H1 (cell line): ENCODE measurements around the gene CD247. TPM values are rescaled to one million over a fixed set of nuclear protein-coding genes. Genes with fewer than 3 reads are reported as not detected.

Experiments used
- EP300 ChIP-seq, 2 experiments: IDR thresholded peaks; 1 replicate in 1 of 2; 2 replicates in 1 of 2; pipeline ENCODE4 v1.6.1; 2011 to 2012; ENCODE audit warnings: low read depth in 2 of 2, low read length in 2 of 2, mild to moderate bottlenecking in 2 of 2, borderline replicate concordance in 1 of 2, inconsistent platforms in 1 of 2, moderate library complexity in 1 of 2
- SAP30 ChIP-seq: fragments of 300-600 bp; sonication (generic); IDR thresholded peaks from 2 replicates; pipeline ENCODE4 v1.7.1; 2012; ENCODE audit warnings: low read length, moderate library complexity, mild to moderate bottlenecking, inconsistent platforms; ENCODE audit not compliant: insufficient read depth, insufficient replicate concordance
- SP2 ChIP-seq: IDR thresholded peaks from 2 replicates; pipeline ENCODE4 v1.6.1; 2012; ENCODE audit warnings: mild to moderate bottlenecking, low read length, inconsistent platforms
- polyA plus RNA-seq, 7 experiments: library from polyadenylated mRNA; depleted of rRNA in 3 of 7; stranded (reverse) in 5 of 7; unstranded in 2 of 7; fragments of >200 nt in 5 of 7; fragments of 200-250 nt in 2 of 7; gene quantifications; 1 replicate in 5 of 7; 2 replicates in 1 of 7; 4 replicates in 1 of 7; pipeline versions ENCODE4 v1.2.1 to v1.2.3, GENCODE V29; 2011 to 2013; ENCODE audit warnings: missing spikeins in 2 of 7, mixed read lengths in 2 of 7
- total RNA-seq: library from RNA; stranded (reverse); fragmentation: NEBNext Ultra II Directional; extraction: Animal tissue kit (Norgen Biotek cat#: 25700); gene quantifications from 2 replicates; pipeline ENCODE4 v1.2.1, GENCODE V29; 2021
- TF ChIP-seq, protein P1 (sequence below): IDR thresholded peaks from 2 replicates; pipeline ENCODE4 v1.6.1; 2012; ENCODE audit warnings: inconsistent platforms
- TF ChIP-seq, protein P2 (sequence below): fragments of 300-600 bp; sonication (generic); IDR thresholded peaks from 2 replicates; pipeline ENCODE4 v1.7.1; 2012; ENCODE audit warnings: low read length, moderate library complexity, mild to moderate bottlenecking, inconsistent platforms; ENCODE audit not compliant: insufficient replicate concordance

CD247 gene
- total and polyA plus RNA-seq, 2 of the 8 experiments (the other 6 are each of a cell fraction or from before 2014, with no cell fraction given): 2.0 to 2.2 TPM

DNA sequence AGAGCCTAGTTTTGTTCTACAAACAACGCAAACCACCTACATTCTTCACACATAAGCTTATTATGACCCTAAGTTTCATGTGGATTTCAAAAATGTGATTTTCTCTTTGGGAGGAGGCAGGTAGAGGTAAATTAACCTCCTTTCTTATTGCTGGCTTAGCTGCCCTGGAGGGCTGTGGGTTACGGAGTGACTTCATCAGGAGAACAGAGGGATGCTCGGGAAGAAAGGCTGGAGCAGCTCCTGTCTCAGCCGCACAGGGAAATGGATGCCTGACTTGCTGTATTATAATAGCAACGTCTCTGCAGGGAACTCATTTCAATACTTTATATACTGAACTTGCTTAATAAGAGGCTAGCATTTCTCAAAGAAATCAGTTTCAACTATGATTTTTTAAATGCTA, 49.3 kb upstream of the CD247 start (continued):
- no peak for TF ChIP-seq EP300 (IDR thresholded peaks at IDR 0.05; ENCODE audit: borderline replicate concordance in 1 of 2, low read depth in 2 of 2, low read length in 2 of 2)
- TF ChIP-seq, protein P1, sequence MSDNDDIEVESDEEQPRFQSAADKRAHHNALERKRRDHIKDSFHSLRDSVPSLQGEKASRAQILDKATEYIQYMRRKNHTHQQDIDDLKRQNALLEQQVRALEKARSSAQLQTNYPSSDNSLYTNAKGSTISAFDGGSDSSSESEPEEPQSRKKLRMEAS: no peak
- no peak for TF ChIP-seq SP2
- no peak for TF ChIP-seq SAP30
- TF ChIP-seq, protein P2, sequence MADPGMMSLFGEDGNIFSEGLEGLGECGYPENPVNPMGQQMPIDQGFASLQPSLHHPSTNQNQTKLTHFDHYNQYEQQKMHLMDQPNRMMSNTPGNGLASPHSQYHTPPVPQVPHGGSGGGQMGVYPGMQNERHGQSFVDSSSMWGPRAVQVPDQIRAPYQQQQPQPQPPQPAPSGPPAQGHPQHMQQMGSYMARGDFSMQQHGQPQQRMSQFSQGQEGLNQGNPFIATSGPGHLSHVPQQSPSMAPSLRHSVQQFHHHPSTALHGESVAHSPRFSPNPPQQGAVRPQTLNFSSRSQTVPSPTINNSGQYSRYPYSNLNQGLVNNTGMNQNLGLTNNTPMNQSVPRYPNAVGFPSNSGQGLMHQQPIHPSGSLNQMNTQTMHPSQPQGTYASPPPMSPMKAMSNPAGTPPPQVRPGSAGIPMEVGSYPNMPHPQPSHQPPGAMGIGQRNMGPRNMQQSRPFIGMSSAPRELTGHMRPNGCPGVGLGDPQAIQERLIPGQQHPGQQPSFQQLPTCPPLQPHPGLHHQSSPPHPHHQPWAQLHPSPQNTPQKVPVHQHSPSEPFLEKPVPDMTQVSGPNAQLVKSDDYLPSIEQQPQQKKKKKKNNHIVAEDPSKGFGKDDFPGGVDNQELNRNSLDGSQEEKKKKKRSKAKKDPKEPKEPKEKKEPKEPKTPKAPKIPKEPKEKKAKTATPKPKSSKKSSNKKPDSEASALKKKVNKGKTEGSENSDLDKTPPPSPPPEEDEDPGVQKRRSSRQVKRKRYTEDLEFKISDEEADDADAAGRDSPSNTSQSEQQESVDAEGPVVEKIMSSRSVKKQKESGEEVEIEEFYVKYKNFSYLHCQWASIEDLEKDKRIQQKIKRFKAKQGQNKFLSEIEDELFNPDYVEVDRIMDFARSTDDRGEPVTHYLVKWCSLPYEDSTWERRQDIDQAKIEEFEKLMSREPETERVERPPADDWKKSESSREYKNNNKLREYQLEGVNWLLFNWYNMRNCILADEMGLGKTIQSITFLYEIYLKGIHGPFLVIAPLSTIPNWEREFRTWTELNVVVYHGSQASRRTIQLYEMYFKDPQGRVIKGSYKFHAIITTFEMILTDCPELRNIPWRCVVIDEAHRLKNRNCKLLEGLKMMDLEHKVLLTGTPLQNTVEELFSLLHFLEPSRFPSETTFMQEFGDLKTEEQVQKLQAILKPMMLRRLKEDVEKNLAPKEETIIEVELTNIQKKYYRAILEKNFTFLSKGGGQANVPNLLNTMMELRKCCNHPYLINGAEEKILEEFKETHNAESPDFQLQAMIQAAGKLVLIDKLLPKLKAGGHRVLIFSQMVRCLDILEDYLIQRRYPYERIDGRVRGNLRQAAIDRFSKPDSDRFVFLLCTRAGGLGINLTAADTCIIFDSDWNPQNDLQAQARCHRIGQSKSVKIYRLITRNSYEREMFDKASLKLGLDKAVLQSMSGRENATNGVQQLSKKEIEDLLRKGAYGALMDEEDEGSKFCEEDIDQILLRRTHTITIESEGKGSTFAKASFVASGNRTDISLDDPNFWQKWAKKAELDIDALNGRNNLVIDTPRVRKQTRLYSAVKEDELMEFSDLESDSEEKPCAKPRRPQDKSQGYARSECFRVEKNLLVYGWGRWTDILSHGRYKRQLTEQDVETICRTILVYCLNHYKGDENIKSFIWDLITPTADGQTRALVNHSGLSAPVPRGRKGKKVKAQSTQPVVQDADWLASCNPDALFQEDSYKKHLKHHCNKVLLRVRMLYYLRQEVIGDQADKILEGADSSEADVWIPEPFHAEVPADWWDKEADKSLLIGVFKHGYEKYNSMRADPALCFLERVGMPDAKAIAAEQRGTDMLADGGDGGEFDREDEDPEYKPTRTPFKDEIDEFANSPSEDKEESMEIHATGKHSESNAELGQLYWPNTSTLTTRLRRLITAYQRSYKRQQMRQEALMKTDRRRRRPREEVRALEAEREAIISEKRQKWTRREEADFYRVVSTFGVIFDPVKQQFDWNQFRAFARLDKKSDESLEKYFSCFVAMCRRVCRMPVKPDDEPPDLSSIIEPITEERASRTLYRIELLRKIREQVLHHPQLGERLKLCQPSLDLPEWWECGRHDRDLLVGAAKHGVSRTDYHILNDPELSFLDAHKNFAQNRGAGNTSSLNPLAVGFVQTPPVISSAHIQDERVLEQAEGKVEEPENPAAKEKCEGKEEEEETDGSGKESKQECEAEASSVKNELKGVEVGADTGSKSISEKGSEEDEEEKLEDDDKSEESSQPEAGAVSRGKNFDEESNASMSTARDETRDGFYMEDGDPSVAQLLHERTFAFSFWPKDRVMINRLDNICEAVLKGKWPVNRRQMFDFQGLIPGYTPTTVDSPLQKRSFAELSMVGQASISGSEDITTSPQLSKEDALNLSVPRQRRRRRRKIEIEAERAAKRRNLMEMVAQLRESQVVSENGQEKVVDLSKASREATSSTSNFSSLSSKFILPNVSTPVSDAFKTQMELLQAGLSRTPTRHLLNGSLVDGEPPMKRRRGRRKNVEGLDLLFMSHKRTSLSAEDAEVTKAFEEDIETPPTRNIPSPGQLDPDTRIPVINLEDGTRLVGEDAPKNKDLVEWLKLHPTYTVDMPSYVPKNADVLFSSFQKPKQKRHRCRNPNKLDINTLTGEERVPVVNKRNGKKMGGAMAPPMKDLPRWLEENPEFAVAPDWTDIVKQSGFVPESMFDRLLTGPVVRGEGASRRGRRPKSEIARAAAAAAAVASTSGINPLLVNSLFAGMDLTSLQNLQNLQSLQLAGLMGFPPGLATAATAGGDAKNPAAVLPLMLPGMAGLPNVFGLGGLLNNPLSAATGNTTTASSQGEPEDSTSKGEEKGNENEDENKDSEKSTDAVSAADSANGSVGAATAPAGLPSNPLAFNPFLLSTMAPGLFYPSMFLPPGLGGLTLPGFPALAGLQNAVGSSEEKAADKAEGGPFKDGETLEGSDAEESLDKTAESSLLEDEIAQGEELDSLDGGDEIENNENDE: no peak
